ENCODE measurements around the gene PTPRN2.

Gene PTPRN2

DNA sequence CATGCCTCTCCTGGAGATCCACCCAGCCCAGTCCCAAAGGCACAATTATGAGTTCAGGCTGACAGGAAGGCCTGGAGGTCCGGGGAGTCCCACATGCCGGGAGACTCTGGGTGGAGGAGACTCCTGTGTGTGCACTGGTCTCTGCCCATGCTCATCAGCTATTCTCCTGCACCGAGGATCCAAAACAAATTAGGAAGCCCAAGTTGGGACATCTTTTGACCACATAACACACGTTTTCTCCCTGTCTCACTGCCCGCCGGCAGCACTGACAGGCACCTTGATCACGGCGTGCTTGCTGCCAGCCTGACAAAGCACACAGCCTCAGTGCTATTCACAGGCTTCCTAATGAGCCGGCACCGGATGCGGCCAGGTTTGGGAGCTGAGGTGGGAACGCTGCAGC, 412.7 kb downstream of the PTPRN2 start:
- no peak overlapping the region for H3K27ac ChIP-seq
- no peak for TF ChIP-seq ZFX (IDR thresholded peaks at IDR 0.05; ENCODE audit: borderline replicate concordance)
- TF ChIP-seq, protein P1, sequence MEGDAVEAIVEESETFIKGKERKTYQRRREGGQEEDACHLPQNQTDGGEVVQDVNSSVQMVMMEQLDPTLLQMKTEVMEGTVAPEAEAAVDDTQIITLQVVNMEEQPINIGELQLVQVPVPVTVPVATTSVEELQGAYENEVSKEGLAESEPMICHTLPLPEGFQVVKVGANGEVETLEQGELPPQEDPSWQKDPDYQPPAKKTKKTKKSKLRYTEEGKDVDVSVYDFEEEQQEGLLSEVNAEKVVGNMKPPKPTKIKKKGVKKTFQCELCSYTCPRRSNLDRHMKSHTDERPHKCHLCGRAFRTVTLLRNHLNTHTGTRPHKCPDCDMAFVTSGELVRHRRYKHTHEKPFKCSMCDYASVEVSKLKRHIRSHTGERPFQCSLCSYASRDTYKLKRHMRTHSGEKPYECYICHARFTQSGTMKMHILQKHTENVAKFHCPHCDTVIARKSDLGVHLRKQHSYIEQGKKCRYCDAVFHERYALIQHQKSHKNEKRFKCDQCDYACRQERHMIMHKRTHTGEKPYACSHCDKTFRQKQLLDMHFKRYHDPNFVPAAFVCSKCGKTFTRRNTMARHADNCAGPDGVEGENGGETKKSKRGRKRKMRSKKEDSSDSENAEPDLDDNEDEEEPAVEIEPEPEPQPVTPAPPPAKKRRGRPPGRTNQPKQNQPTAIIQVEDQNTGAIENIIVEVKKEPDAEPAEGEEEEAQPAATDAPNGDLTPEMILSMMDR (IDR thresholded peaks at IDR 0.05): no peak

DNA sequence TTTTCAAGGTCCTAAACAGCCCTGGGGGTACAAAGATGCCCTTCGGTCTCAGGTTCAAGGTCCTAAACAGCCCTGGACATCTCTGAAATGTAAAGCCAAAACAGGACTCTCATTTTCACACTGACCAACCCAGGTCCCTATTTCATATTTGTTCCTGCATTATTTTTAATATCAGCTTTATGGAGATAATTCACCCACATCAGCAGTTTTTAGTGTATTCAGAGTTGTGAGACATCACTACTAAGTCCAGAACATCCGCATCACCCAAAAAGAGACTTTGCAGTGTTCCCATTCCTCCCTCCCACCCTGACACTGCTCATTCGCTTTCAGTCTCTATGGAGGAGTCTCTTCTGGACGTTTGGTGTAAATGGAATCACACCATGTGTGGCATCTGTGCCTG, 420.2 kb downstream of the PTPRN2 start:
- no peak for TF ChIP-seq ZFX (IDR thresholded peaks at IDR 0.05; ENCODE audit: borderline replicate concordance)
- TF ChIP-seq, protein P1 (IDR thresholded peaks at IDR 0.05): no peak
- H3K27ac ChIP-seq: no peak overlapping the region

DNA sequence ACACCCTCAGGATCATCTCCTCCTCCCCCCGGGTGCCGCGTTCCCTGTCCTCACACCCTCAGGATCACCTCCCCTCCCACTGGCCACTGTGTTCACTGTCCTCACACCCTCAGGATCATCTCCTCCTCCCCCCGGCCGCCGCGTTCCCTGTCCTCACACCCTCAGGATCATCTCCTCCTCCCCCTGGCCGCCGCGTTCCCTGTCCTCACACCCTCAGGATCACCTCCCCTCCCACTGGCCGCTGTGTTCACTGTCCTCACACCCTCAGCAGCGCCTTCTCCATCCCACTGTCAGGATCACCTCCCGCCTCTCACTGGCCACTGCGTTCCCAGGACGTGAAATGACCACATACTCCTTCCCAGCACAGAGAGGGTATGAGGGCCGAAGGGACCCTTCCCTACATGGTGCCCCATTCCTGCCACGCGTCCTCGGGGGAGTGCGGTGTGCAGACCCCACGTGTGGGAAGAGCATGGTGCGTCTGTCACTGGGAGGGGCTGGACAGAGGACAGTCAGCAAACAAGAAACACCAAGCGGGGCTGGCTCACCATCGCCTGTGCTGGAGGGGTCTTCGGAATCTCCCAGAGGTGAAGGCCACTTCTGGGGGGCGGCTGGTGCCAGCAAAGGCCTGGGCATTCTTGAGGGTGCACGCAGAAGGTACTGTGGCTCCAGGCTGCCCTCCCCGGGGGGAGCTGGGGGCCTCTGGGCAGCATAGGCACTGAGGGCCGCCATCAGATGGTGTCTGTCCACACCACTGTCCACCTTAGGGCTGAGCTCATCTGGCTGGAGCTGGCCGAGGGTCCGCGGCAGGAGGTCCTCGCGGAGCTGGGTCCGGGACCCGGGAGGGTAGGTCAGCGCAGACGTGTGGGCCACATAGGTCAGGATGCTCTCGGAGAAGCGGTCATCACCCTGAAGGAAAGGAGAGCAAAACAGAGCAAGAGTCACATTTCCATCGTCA, 421.0 kb downstream of the PTPRN2 start:
- H3K27ac ChIP-seq: no peak overlapping the region
- TF ChIP-seq ZFX (IDR thresholded peaks at IDR 0.05; ENCODE audit: borderline replicate concordance): no peak
- TF ChIP-seq, protein P1 (IDR thresholded peaks at IDR 0.05): no peak

DNA sequence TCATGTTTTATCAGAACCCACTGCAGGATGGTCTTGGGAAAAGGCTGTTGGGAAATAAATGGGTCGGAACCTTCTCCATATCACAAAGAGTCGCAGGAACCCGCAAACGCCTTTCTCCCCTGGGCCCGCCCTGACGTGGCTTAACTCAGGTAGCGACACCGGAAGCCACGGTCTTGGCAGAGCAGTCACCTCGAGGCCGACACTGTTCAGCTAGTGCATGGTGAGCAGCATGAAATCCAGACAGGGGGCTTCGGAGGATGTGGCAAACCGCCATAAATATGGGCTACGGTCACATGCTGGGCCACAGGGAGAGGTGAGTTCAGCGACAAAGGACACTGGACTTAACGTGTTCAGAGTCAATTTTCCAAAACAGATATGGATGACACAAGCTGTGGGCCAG, 421.9 kb downstream of the PTPRN2 start:
- H3K27ac ChIP-seq: no peak overlapping the region
- TF ChIP-seq, protein P1 (IDR thresholded peaks at IDR 0.05): no peak
- TF ChIP-seq ZFX (IDR thresholded peaks at IDR 0.05; ENCODE audit: borderline replicate concordance): no peak

DNA sequence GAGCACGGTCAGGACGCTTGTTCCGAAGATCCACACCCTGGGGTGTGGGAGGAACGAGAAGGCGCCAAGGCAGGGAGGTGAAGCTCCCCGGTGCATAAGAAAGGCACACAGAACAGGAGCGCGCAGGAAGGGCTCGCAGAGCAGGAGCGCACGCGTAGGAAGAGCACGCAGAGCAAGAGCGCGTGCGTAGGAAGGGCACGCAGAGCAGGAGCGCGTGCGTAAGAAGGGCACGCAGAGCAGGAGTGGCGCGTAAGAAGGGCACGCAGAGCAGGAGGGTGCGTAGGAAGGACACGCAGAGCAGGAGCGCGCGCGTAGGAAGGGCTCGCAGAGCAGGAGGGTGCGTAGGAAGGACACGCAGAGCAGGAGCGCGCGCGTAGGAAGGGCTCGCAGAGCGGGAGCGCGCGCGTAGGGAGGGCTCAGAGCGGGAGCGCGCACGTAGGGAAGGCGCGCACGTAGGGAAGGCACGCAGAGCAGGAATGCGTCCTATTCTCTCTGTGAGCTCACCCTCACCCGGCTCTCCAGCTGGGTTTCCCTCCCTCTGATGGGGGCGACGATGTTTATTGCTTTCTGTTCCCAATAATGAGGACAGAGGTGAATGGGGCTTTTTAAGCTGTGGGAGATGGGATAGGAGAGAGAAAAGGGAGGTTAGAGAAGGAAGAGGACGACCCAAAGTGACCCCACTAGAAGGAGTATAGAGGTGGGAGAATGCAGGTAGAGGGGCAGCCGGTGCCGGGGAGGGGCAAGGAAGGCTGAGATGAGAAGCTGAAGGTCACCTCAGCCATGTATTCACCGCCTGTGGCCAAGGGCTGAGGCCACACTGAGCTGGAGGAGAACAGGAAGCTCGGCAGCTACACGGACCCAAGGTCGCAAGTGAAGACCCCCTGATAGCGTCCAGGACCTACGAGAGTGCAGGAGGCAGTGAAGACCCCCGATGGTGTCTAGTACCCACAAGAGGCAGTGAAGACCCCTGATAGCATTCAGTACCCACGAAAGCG, 423.2 kb downstream of the PTPRN2 start:
- TF ChIP-seq, protein P1 (IDR thresholded peaks at IDR 0.05): no peak
- TF ChIP-seq ZFX (IDR thresholded peaks at IDR 0.05; ENCODE audit: borderline replicate concordance): no peak
- H3K27ac ChIP-seq: no peak overlapping the region

DNA sequence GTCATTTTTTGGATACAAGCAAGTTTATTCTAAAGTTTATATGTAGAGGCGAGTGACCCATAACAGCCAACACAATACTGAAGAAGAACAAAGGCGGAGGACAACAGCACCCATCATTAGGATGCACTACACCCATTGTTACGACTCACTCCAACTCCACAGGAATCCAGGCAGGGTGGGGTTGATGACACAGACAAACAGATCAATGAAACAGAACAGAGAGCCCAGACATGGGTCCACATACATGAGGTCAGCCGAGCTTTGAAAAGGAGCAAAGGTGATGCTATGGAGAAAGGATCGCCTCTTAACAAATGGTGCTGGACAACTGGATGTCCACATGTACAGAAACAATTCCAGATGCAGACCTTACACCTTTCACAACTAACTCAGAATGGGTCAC, 426.4 kb downstream of the PTPRN2 start:
- H3K27ac ChIP-seq: no peak overlapping the region
- TF ChIP-seq, protein P1 (IDR thresholded peaks at IDR 0.05): no peak
- no peak for TF ChIP-seq ZFX (IDR thresholded peaks at IDR 0.05; ENCODE audit: borderline replicate concordance)
